Pancreas (tissue), 10 donors: ENCODE data around the gene TMEM131. TPM values are rescaled to one million over a fixed set of nuclear protein-coding genes. Genes with fewer than 3 reads are reported as not detected.

Experiments used
- ATAC-seq, 4 donors: fragments of 200-7000 bp; cut with Tn5 transposase; one replicate each; pipeline versions ENCODE4 v1.8.0 to v1.9.1; 2020; ENCODE audit warnings: mild to moderate bottlenecking in 4 of 4, moderate library complexity in 4 of 4
- DNase-seq, 6 donors: peaks; one replicate each; pipeline ENCODE4 v3.0.0-alpha.2; 2020
- FAIRE-seq: peaks from 2 replicates; lab custom pipeline; 2012; peaks lifted over from hg19 to GRCh38; lab: Jason Lieb, UNC
- H3K27ac ChIP-seq, 4 donors: fragments of 200-600 bp; sonication (generic); 1 replicate in 3 of 4; 2 replicates in 1 of 4; pipeline versions ENCODE4 v1.5.0 to v1.8.0; 2020
- H3K27me3 ChIP-seq, 4 donors: fragments of 200-600 bp; one replicate each; pipeline ENCODE4 v1.8.0; 2021
- H3K36me3 ChIP-seq, 3 donors: fragments of 200-600 bp; sonication (generic) in 1 of 3; one replicate each; pipeline versions ENCODE4 v1.5.0 to v1.8.0; 2020 to 2021
- H3K4me1 ChIP-seq, 3 donors: fragments of 200-600 bp; one replicate each; pipeline ENCODE4 v1.8.0; 2021
- H3K4me3 ChIP-seq, 4 donors: fragments of 200-600 bp; sonication (generic) in 2 of 4; one replicate each; pipeline versions ENCODE4 v1.5.0 to v1.8.0; 2020 to 2021
- H3K9me3 ChIP-seq, 4 donors: fragments of 200-600 bp; one replicate each; pipeline ENCODE4 v1.8.0; 2021
- WGBS, 2 donors: extraction: QIAGEN DNeasy Blood & Tissue Kit; methylation state at CpG; one replicate each; pipeline ENCODE4 v1.1.7; 2013; 5-methylcytosine and 5-hydroxymethylcytosine counted together
- intact Hi-C, 3 donors: fragments of 100-400 bp; cut with DNase I; formaldehyde crosslinking; loops; one replicate each; pipeline versions ENCODE4 v1.11.1 to v1.14.2; 2022
- polyA plus RNA-seq, 2 donors: library from polyadenylated mRNA; stranded (reverse); fragments of 200-250 nt; gene quantifications; one replicate each; pipeline ENCODE4 v1.2.3, GENCODE V29; 2013
- total RNA-seq, 6 donors: library from RNA; stranded (reverse); fragmentation: NEBNext Ultra II Directional in 4 of 6; extraction: Animal tissue kit (Norgen Biotek cat#: 25700) in 4 of 6; gene quantifications; one replicate each; pipeline versions ENCODE4 v1.2.1 to v1.2.4, GENCODE V29; 2021 to 2023
- TF ChIP-seq, protein P1 (sequence below), 4 donors: fragments of 200-600 bp; sonication (generic) in 3 of 4; IDR thresholded peaks; one replicate each; pipeline versions ENCODE4 v1.5.0 to v1.8.0; 2021; ENCODE audit warnings: antibody characterized with exemption in 4 of 4
- donor health status: healthy with polysubstance abuse.
- donor health status: DM: no; HTN: no; CAD: no; lungs with moderate emphysema.
- donor health status: DM: no; HTN: no; CAD: no.
- donor health status: control.
- donor health status: control.
- donor health status: Bipolar disorder and iron deficiency.
- donor health status: DM: yes; HTN: yes; CAD: no.
- donor health status: DM: no; HTN: no; CAD: no.
- donor health status: DM: no; HTN: no; CAD: no.
- donor health status: DM: yes; HTN: yes; CAD: no.

Gene TMEM131
- total and polyA plus RNA-seq, 8 donors = 8.1 to 26.5 (median 19.4) TPM

DNA sequence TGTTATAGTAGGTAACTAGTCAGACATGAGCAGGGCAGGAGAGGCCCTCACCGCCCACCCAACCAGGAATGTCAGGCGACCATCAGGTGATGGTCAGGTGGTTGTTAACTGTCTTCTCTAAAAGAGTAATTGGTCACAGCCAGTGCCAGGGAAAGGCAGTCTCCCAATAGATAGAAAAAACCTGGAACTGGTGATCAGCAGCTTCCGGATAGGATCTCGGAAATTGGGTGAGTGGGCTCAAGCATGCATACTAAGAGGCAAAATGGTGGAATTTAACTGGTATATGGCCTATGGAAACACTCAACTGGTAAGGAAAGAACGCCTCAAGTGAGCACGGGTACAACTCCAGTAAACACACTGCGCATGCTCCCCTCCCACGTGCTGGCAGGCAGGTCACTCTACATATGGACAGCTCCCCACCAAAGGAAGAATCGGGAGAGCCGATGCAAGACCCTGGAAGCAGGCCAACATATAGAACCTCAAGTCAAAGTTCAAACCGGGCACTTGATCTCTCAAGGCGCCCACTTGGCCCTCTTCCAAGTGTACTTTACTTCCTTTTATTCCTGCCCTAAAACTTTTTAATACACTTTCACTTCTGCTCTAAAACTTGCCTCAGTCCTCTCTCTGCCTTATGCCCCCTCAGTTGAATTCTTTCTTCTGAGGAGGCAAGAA, 43.5 kb upstream of the TMEM131 start:
- Histone ChIP-seq H3K4me3 (no peak overlapping the region), H3K4me1 (no peaks in the 10 kb centered on the region), H3K36me3 (no peaks in the 10 kb centered on the region), H3K27ac (no peak overlapping the region), H3K27me3 (no peaks in the 10 kb centered on the region), H3K9me3 (no peaks in the 10 kb centered on the region)
- 70 to 72% methylated on average over 12 of the region's 12 CpGs for WGBS, 2 donors
- FAIRE-seq (no peak), ATAC-seq (no peak), DNase-seq (peak in 1 of 6 donors; percentile 32)
- intact Hi-C loops = no loop called here
- TF ChIP-seq, protein P1, sequence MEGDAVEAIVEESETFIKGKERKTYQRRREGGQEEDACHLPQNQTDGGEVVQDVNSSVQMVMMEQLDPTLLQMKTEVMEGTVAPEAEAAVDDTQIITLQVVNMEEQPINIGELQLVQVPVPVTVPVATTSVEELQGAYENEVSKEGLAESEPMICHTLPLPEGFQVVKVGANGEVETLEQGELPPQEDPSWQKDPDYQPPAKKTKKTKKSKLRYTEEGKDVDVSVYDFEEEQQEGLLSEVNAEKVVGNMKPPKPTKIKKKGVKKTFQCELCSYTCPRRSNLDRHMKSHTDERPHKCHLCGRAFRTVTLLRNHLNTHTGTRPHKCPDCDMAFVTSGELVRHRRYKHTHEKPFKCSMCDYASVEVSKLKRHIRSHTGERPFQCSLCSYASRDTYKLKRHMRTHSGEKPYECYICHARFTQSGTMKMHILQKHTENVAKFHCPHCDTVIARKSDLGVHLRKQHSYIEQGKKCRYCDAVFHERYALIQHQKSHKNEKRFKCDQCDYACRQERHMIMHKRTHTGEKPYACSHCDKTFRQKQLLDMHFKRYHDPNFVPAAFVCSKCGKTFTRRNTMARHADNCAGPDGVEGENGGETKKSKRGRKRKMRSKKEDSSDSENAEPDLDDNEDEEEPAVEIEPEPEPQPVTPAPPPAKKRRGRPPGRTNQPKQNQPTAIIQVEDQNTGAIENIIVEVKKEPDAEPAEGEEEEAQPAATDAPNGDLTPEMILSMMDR (IDR thresholded peaks at IDR 0.05) = no peak

DNA sequence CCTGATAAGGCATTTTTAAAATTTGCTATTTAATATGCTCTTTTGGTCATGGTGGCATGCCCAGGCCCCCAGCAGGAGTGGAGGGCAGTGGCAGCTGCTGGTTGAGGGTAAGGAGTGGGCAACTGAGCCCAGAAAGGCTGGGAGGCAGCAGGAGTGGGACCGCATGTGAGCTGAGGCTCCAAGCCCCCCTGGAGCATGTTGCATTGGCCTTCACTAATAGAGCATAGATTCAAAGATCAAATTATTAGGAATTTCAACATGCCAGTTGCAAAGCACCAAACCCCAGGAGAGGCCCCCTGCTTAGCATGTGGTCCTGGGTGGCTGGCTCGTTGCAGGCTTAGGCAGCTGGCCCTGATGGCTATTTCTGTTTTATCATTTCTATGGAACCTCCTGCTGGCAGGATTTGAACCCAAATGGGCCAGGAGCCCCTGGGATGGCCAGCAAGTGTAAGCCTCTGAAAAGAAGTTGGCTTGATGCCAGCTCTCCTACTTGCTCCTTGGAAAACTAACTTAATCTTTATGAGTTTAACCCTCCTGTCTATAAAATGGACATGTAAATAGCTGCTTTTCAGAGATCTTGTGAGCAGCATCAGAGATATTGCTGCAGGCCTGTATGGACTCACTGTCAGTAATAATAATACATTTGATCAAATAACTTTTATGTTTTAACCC, 42.1 kb upstream of the TMEM131 start:
- no peaks in the 10 kb centered on the region for H3K9me3 ChIP-seq
- no peak overlapping the region for H3K4me3 ChIP-seq
- FAIRE-seq (no peak), DNase-seq (no peak), ATAC-seq (no peak)
- H3K4me1 ChIP-seq = no peaks in the 10 kb centered on the region
- TF ChIP-seq, protein P1 (IDR thresholded peaks at IDR 0.05) = no peak
- H3K27me3 ChIP-seq = no peaks in the 10 kb centered on the region
- H3K36me3 ChIP-seq = no peaks in the 10 kb centered on the region
- H3K27ac ChIP-seq = no peak overlapping the region
- 84 to 86% methylated on average over 2 of the region's 2 CpGs for WGBS, 2 donors
- intact Hi-C loops = no loop called here

DNA sequence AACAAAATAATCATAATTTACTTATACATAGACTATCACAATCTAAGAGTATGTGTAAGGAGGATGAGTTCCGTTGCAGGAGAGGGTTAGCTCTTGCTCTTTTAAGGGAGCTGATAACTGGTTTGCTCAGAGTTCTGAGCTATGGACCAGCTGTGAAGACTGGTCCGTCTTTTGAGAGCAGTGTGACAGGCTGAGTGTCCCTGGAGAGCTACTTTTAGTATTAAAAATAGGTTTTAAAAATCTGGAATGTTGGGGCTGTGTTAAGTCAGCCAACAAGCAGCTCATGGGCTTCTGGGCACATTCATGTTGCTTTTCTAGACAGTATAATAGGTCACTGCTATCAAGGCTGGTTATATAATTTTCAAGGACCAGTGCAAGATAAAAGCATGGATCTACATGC, 41.5 kb upstream of the TMEM131 start:
- Histone ChIP-seq H3K4me1 (no peaks in the 10 kb centered on the region), H3K4me3 (no peak overlapping the region), H3K27me3 (no peaks in the 10 kb centered on the region), H3K27ac (no peak overlapping the region), H3K36me3 (no peaks in the 10 kb centered on the region), H3K9me3 (no peaks in the 10 kb centered on the region)
- TF ChIP-seq, protein P1 (IDR thresholded peaks at IDR 0.05) = no peak
- intact Hi-C loops = no loop called here
- DNase-seq (no peak), ATAC-seq (no peak), FAIRE-seq (no peak)
- WGBS, 2 donors = 75 to 86% methylated on average over 2 of the region's 2 CpGs

DNA sequence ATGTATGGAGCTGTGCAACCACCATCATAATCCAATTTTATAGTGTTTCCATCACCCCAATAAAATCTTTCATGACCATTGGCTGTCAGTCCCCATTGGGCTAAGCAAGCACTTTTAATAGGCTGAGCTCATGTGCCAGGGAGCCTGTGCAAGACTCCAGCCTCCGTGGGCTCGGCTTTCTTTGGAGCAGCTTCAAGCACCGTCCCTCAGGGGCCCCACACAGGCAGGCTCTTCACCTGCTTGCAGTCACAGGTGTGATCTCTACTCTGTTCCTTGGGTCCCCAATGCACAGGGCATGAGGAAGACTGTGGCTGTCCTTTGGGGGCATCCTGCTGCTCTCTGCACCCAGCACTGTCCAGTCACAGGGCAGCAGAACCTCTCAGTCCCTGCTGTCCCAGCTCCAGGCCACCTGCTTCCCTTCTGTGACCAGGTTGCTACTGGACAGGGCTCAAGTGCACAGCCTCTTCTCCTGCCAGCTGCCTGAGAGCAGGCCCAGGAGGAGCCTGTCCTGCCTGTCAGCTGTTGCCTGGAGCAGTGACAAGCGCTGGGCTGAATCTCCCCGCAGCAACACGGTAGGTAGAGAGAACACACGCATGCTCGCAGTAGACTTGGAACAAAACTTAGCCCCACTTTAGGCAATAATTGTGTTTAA, 40.7 kb upstream of the TMEM131 start:
- FAIRE-seq = no peak
- no peaks in the 10 kb centered on the region for H3K36me3 ChIP-seq
- H3K4me1 ChIP-seq = no peaks in the 10 kb centered on the region
- TF ChIP-seq, protein P1 (IDR thresholded peaks at IDR 0.05) = no peak
- intact Hi-C loops = no loop called here
- H3K27ac ChIP-seq = no peak overlapping the region
- H3K4me3 ChIP-seq = no peak overlapping the region
- no peaks in the 10 kb centered on the region for H3K9me3 ChIP-seq
- H3K27me3 ChIP-seq = no peaks in the 10 kb centered on the region
- ATAC-seq = peak in 3 of 4 donors; percentile 39 to 80 (median 80)
- 77 to 81% methylated on average over 8 of the region's 8 CpGs for WGBS, 2 donors
- peak in 1 of 6 donors; percentile 13 for DNase-seq
